PFSK-1 (cell line): ENCODE measurements around the gene SERPINB1.

Experiments used
- FOXP2 ChIP-seq: optimal IDR thresholded peaks from 2 replicates; pipeline ENCODE3; 2011; ENCODE audit warnings: borderline replicate concordance, control low read depth, inconsistent platforms; ENCODE audit not compliant: insufficient read depth; ENCODE audit errors: extremely low read length, extremely low read depth
- POLR2AphosphoS5 ChIP-seq: IDR thresholded peaks from 2 replicates; pipeline ENCODE4 v1.6.1; 2012; ENCODE audit warnings: low read depth, mild to moderate bottlenecking, control low read depth, low read length, moderate library complexity
- REST ChIP-seq, 2 experiments: IDR thresholded peaks; 2 replicates each; pipeline versions ENCODE4 v1.6.1 to v1.8.0; 2011 to 2012; ENCODE audit warnings: low read depth in 2 of 2, low read length in 2 of 2, control low read depth in 1 of 2, inconsistent platforms in 1 of 2, mild to moderate bottlenecking in 1 of 2, moderate library complexity in 1 of 2; ENCODE audit not compliant: insufficient read depth in 1 of 2
- TAF1 ChIP-seq: IDR thresholded peaks from 2 replicates; pipeline ENCODE4 v1.6.1; 2012; ENCODE audit warnings: low read length, control low read depth, borderline replicate concordance; ENCODE audit not compliant: insufficient read depth

GRCh38 chr6:2872423-2873358, 31.0 kb upstream of the SERPINB1 start:
- no peak for TF ChIP-seq POLR2AphosphoS5
- no peak for TF ChIP-seq REST (IDR thresholded peaks at IDR 0.05; ENCODE audit: insufficient read depth in 1 of 2, low read depth in 2 of 2, low read length in 2 of 2)
- TF ChIP-seq TAF1: no peak
- no peak for TF ChIP-seq FOXP2
